ENCODE data around the gene OR51F1.
"Not testable (repeated sequence)": the region's sequence is repeated elsewhere in the genome, so short reads cannot be mapped to it uniquely, and the experiment has no call there.

The OR51F1 gene

GRCh38 chr11:4769838-4770237 is at the start of gene OR51F1:
OR51F1 (minus strand) TSS chr11:4769938; CDS start chr11:4769938, 0 bp downstream.
- no peak for DNase-seq

DNA sequence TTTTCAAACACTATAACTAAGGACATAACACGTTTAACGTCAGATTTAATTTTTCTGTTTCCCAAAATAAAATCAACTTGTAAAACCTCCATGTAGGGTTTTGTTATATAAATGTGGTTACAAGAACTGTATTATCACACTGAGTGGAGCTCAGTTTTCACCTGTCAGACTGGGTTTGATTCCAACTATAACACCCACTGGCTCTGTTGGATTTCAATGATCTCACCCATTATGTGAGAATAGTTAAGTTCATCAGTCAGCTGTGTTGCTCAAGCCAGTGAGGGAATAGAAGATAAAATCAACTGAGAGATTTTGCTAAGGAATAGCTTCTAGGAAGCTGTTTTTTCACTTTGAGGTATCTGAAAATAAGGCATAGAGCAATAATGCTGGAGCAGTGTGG is 39.5 kb upstream of the OR51F1 start:
- DNase-seq = no peak

DNA sequence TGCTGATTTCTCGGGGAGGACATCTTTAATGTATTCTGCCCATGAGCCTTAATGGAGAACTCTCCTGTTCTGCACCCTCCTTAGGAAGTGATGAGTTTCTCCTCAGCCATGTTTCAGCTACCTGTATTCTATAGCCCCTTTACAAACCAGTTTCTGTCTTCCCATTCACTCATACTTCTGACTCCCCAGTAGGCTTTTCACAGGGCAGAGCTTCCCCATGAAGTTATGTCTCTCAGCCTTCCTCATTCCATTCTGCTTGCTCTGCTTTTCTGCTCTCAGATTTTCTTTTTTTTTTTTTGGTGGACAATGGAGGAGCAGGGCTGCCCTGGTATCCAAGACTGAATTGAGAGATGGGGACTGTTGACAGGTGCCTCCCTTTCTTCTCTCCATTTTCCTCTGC is 38.7 kb upstream of the OR51F1 start:
- DNase-seq = no peak

DNA sequence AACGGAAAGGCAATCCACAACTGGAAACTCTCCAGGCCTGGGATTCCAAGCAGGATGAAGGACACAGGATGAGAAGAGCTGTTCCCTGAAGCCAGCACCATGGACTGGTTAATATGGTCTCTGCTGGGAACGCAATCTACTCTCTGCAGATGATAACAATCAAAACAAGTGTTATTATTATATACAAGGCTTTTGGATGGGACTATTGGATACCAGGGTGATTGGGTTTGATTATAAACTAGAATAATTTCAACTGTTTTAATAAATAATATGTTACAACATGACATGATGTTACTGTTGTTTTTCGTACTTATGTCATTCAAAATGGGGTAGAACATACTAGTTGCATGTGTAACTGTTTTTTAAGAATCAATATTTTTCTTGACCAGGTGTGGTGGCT is 34.5 kb upstream of the OR51F1 start, which contains the start of gene OR52R1:
Gene OR52R1, minus strand, starts transcription at position 101 of the 400 bp plus-strand sequence. Its CDS starts 0 bp downstream, at position 101.
- DNase-seq = no peak

DNA sequence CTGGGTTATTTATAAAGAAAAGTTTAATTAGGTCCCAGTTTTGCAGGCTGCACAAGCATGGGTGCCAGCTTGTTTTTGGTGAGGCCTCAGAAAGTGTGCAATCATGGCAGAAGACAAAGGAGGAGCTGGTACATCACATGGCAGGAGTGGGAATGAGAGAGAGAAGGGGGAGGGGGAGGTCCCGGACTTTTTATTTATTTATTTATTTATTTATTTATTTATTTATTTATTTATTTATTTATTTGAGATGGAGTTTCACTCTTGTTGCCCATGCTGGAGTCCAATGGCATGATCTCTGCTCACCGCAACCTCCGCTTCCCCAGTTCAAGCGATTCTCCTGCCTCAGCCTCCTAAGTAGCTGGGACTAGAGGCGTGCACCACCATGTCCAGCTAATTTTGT is 31.6 kb upstream of the OR51F1 start:
- not testable (repeated sequence) for DNase-seq

GRCh38 chr11:4798427-4799183 is 28.9 kb upstream of the OR51F1 start:
- no peak for DNase-seq

GRCh38 chr11:4797206-4797605 is 27.5 kb upstream of the OR51F1 start:
- DNase-seq = no peak

DNA sequence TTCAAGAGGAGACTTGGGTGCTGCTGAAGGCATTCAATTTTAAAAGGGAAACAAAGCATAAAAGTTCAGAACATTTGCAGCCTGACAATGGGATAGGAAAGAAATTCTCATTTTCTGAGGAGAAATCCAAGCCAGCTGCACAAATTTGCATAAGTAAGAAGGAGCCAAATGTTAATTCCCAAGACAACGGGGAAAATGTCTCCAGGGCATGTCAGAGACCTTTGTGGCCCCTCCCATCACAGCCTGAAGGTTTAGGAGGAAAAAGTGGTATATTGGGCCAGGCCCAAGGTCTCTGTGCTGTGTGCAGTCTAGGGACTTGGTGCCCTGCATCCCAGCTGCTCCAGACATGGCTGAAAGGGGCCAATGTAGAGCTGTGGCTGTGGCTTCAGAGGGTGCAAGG is 12.7 kb upstream of the OR51F1 start:
- DNase-seq = no peak

DNA sequence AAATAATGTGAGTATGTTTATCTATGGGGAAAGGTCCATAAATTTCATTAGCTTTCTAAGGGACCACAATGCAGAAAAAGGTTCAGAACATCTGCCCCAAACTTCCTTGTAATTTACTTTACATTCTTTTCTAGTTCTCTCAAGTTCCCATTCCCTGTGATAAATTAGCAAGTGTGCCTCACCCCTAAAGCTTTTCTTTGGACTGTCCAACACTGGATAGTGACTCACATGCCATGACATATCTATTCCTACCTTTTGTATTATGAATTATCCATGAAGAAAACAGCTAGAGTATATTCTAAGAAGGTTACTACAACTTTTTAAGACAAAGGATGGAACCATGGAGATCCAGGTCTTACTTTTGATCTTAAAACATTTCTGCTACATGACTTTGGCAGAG is 1.6 kb downstream of the OR51F1 start:
- no peak for DNase-seq

DNA sequence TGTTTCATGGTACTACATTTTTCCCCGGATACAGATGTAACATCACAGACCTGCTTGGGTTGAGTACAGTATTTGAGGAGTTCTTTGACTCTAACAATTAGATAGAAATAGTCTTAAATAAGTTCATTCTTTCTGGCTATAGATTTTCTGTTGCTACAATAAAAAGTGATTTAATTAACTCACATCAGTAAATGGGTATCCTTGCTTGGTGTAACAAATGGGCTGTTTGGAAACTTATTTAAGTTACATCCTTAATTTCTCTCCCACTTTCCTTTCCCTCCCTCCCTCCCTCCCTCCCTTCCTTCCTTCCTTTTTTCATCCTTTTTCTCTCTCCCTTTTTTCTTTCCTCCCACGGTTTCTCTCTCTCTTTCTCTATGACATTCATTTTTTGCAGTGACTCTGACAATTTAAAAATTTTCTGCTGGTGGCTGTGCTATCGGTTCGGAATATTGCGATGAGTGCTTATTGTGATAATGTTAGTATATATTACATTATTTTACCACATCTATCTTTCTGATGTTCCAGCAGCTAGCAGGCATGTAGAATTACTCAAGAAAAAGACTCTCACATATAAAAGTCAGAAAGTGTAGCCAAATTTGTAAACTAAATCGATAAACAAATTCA is 3.2 kb downstream of the OR51F1 start:
- DNase-seq = no peak

GRCh38 chr11:4763096-4763495 is 6.6 kb downstream of the OR51F1 start:
- no peak for DNase-seq

- DNase-seq = no peak
Observed at GRCh38 chr11:4751201-4751600, 18.5 kb downstream of the OR51F1 start.

DNA sequence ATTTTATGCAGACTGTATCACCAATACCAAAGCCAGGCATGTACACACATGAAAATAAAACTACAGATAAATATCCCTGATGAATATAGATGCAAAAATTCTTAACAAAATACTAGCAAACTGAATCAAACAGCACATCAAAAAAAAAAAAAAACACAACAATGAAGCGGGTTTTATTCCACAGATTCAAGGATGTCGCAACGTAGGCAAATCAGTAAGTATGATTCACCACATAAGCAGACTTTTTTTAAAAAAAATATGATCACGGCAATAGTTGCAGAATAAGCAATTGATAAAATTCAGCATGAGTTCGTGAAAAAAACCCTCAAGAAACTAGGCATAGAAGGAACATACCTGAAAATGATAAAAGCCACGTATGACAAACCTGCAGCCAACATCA is 21.3 kb downstream of the OR51F1 start:
- no peak for DNase-seq

DNA sequence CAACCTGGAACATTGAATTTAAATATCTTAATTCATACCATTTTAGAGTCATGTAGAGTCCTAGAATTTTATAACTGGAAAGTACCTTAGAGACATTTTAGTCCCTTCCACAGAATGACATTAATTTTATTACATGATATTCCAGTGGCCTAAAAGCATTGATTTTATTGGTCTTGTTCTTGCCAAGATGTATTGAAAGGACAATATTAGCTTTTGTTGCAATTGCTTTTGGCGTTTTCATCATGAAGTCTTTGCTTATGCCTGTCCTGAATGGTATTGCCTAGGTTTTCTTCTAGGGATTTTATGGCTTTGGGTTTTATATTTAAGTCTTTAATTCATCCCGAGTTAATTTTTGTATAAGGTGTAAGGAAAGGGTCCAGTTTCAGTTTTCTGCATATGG is 29.0 kb downstream of the OR51F1 start:
- DNase-seq = no peak

DNA sequence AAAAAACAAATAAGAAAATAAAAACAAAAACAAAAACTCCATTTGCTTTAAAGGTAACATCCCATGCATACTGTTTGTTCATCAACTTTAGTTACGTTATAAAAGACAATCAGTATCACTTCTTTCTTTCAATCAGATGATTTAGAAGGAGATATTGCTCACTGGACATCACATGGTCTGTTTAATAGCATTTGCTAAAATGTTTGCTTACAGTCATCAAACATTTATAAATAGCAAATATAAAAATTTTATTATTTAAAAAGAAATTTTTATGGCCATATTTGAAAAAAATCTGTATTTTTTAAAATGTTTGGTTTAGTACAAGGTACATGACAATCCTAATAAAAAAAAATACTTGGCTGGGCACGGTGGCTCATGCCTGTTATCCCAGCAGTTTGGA is 42.6 kb downstream of the OR51F1 start:
- no peak for DNase-seq

- not testable (repeated sequence) for DNase-seq
Observed at GRCh38 chr11:4722616-4723534, 46.9 kb downstream of the OR51F1 start.

Measured in cortex of kidney (tissue), 1 donor.